Hematopoietic multipotent progenitor cell treated with erythropoietin and hydrocortisone succinate and interleukin-3 and kit ligand, for 15 days (in vitro differentiated cells): ENCODE results near the gene BRD3.

Experiments used
- DNase-seq: peaks from one replicate; pipeline ENCODE4 v3.0.0-alpha.2; 2015; ENCODE audit warnings: low spot score

The BRD3 gene

DNA sequence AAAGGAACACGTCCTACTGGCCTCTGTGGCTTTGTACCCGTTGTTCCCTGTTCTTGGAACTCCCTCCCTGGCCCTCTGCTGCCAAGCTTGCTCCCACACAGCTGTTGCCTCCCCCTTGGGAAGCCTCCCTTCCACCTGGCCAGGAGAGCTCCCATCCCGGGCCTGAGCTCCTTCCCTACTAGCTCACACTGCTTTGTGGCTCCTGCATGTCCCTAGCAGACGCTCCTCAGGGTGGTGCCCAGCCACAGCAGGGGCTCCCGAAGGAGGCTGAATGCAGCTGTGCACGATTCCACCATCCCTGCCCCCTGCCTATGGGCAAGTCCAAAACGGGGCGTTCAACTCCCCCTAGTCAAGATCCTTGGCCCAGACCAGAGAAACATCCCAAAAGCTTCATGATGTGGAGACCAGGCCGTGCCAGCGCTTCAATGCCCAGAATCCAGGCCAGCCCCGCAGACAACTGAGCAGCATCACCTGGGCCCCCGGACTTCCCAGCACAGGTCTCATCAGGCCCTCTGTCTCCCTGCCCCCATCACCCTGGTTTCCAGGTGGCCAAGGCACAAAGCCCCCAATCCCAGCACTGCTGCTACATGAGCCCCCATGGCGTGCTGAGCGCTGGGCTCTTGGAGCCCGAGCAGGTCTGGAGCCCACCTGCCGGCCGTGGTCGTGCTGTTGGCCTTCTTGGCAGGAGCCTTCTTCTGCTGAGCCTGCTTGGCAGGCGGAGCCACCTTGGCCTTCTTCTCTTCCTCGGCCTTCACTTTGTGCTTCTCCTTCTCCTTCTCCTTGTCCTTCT, 28.2 kb downstream of the BRD3 start:
- no peak for DNase-seq

DNA sequence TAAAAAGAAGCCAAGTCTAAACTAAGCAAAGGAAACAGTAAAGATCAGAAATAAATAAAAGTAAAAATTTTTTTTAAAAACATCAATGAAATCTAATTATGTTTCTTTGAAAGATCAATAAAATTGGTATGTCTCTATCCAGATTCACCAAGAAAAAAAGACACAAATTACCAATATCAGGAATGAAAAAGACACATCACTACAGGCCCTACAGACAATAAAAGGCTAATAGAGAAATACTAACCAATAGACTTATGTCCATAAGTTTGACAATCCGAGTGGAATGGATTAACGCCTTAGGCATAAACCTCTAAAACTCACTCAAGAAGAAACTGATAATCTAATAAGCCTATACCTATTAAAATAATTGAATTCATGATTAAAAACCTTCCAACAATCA, 30.2 kb downstream of the BRD3 start:
- DNase-seq, result no peak

DNA sequence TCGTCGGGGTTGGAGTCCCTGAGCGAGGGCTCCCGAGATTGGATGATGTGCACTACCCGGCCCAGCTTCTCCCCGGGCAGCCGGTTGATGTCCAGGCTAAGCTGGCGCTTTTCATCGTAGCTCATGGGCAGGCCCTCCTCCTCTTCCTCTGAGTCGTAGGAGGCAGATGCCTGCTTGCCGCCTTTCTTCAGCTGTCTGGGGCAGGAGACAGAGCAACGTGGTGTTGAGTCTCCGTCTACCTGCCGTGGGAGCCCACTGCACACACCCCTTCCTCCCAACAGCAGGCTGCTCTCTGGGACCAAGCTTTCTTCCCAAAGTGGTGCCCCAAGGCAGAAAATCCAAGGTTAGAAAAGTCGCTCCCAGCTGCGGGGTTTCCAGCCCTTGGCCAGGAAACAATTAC, 31.7 kb downstream of the BRD3 start:
- no peak for DNase-seq

DNA sequence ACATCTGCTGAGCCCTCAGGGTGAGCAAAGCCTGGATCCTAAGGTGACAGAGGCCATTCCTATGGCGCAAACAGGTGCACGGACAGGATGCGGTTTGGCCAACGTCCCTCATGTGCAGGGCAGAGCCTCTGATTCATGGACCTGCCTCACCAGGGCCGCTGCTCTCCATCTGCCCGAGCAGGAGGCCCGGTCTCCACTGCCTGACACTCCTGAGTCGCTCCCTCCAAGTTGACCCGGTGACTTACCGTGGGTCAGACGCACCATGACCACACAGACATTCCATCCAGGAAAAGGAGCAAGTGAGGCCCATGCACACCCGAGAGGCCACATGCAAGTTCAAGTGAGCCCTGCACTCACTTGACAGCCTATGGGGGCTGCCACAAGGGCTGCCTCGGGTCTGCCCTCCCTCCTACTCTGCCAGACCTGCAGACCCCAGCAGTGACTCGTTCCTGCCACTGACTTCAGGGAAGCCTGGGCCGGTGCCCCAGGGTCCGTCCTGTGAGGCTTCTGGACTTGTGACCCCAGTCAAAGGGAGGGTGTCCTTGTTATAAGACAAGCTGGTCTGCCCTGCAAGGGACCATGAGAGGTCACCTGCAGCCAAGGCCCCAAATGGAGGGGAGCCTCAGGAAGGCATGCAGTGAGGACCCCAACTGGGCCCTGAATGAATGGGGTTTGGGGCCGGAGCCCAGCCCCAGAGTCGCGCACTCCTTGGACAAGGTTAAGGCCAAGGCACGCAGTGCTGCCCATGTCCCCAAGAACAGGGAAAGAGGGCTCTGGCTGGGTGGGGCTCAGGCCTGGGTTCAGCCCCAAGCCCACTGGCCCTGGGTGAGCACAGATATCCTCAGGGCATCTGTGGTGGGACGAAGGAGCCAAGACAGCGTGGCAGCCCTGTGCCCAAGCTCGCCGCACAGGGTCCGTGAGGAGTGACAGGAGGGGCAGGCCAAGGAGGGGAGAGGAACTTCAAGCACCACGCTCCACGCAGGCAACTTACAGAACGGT, 32.5 kb downstream of the BRD3 start:
- DNase-seq, result no peak

DNA sequence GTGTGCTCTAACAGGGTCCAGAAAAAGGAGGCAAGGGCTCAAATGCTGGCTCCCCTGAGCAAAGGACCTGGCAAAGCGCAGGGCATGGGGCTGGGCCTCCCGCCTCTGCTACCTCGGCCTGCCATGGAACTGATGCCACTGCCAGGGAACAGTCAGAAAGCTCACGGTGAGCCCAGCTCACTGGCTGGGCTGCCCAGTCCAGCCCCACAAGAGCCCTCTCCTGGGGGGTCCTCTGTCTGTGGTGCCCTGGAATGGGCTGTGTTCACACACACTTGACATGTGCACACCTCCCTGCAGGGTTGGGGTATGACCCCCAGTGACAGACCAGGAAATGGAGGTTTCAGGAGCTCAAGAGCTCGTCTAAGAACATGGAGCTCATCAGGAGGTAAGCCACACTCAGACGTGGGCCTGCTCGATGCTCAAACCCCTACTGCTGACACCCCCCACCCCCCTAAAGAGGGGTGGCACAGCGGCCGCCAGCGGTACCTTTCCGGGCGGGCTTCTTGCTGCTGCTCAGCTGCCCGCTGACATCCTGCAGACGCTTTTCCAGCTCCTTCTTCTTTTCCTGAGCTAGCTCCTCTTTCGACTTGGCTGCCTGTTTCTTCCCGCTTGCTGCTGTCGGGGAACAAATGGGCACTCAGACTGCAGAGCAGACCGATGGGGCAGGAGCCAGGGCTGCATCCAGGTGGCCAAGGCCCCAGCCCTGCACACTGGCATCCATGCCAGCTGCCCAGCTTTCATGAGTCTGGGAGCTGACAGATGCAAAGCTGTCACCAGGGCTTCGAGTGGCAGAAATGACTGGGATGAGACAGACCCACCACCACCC, 33.4 kb downstream of the BRD3 start:
- DNase-seq, result no peak

DNA sequence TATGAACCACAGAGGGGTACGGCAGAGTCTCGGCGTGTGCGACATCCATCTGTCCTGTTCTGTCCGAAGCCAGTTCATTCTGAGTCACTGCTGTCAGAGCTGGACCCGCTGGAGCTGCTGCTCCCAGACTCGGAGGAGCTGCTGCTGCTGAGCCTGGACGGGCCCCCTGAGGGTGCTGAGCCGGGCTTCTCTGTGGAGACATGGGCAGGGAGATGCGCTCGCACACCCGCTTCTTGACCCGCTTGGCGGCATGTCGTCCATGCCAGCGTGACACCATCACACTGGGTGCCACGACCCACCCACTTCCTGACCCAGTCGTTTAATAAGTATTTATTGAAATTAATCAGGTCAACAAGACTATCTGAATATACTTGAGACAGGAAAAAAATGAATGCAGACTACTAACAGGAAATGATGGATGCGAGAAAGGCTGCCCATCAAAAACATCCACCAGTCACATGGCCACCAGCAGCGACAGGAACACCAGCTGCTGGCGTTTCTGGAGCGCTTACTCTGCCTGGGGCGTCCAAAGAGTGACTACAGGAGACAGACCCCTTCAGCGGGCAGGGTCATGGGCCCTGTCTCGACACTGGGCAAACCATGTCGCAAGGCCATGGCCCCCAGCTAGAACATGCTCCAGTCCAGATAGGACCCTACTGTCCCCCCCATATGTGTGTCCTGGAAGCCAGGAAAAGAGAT, 34.2 kb downstream of the BRD3 start:
- DNase-seq, result no peak

DNA sequence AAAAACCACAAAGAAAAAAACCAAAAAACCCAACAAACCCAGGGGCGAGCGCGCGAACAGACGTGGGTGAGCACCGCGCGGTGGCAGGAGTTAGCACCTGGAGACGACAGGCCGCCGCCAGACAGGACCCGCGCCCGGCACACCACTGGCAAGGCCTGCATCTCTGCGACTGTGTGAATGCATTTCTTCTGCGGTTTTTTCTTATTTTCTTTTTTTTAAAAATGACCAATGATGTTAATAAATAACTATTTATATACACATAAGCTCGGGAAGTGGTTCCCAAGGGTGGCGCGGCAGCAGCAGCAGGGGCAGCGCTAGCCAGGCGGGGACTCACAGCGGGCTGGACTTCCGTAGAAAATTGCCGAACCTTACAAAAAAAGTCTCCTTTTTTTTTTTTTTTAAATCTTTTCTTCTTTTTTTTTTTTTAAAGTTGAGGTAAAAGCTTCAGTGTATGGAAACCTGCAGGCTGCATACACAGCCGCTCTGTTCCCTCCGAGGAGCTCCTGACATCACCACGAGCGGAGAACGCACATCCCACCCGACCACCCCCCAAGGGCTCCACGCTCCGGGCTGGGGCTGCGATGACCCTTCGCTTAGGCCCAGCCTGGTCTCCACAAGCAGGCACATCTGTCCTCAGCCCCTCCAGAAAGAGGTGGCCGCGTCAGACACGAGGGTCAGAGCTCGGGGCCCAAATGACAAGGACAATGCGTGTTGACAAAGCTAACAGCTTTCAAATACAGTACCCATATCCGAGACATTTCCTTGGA, 35.2 kb downstream of the BRD3 start:
- no peak for DNase-seq

DNA sequence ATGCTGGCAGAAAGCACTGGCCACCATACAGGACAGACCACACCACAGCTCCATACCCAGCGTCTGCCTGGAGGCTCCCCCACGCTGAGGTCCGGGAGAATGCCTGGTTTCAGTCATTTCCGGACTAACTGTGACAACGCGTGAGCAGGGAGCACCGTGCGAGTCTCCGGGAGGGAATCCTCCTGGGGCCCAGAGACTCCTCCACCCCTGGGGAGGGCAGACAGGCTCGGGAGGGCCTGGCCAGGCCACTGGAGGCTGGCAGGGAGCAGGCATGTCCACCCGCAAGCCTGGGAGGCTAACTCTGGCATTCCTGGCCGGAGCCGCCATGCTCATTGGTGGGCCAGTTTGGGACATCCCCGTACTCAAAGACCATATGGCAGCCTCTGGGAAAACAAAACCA, 36.0 kb downstream of the BRD3 start:
- no peak for DNase-seq

DNA sequence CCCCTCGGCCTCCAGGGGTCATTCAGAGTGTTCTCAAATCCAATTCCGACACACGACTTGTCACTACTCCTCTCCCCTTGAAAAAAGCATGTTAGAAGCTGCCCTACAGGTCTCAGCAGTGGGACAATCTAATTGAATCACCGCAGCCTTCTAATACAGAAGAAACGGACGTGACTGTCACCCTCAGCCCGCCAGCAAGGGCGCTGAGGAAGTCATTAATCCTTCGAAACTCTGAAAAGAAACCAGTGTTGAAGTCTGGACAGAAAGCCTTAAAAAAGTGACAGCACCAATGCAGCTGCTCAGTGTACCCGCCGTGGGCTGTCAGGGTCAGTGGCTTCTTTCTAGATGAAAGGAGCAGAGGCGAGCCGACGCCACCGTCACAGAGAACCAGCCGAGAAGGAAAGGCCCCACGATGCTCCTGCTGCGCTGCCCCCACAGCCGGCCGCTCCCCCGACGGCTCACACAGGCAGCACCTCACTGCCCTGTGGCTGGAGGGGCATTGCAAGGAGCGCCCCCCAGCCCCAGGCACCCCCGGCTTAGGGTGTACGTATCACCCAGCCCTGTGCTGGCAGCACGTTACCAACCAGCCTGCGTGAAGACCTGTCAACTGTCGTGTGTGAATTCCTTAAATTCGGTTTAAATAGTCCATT, 36.9 kb downstream of the BRD3 start:
- no peak for DNase-seq

DNA sequence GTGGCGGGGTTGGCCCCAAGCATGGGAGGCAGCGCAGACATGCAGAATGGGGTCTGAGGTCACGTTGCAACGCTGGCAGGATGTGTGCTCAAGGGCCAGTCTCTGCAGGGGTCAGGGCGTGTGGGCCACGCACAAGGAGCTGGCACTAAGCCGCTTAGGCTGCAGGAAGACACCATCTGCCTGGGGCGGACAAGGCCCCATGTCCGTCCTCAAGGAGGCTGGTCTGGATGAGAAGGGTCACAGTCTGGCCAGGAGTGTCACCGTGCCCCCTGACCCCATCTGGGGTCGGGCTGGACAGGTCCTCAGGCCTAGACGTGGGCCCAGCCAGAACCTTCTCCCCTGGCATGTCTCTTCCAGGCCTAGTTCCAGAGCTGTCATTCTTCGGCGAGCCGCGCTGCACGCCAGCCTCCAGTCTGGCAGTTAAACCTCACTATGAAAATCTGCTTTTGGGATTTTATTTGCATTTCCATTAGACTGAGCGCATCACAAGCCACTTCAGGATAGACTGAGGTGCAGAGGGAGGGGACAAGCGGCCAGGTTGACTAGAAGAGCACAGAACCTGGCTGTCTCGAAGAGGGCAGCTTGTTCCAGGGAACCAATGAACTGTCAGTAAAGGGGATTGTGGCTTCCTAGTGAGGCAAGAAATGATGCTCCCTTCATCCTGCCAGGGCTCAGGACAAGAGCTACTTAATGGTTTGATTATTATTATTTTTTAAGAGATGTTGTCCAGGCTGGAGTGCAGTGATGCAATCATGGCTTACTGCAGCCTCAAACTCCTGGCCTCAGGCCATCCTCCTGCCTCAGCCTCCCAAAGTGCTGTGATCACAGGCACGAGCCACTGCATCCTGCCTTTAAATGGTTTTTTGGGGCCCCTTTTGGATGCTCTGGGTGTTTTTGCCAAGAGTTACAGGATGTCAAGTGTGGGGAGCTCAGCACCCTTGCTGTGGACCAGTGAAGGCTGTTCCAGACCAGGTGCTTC, 38.3 kb downstream of the BRD3 start:
- no peak for DNase-seq

DNA sequence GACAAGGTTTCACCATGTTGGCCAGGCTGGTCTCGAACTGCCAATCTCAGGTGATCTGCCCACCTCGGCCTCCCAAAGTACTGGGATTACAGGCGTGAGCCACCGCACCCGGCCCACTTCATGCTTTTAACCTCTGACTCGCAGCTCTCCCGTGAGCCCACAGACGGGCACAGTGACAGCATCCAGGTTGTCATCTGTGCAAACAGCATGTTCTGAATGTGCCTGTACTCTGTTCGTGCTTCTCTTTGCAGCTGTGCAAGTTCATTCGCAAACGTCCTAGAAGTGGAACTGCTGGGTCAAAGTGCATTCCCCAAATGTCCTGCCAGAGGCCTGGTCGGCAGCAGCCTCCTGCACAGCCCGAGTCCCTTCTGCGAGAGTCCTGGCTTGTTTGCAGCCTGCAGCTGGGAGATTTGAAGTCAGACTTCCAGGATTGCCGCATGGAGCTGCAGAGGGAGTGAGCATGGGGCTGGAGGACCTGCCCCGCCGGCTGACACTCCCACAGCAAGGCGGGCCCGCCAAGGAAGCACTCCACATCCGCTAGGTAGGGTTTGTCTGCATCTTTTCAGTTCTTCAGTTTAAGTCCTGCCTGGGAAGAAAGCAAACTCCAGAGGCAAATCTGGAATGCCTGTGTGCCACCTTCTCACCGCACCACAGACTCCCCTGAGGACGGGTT, 39.1 kb downstream of the BRD3 start:
- no peak for DNase-seq

DNA sequence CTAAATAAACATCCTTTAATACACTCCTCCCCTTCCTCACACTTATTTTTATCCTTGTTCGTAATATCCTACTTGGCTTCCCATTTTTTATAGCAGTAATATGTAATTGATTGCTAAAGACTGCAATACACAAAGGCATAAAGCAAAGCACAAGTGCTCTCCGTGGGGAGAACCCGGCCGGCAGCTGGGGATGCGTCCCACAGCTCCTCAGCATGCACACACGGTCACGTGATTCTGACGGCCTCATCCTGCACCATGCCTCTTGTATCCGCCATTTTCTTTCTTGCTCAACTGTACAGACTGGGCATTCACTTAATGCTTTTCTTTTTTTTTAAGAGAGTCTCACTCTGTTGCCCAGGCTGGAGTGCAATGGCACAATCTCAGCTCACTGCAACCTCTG, 39.8 kb downstream of the BRD3 start:
- no peak for DNase-seq

DNA sequence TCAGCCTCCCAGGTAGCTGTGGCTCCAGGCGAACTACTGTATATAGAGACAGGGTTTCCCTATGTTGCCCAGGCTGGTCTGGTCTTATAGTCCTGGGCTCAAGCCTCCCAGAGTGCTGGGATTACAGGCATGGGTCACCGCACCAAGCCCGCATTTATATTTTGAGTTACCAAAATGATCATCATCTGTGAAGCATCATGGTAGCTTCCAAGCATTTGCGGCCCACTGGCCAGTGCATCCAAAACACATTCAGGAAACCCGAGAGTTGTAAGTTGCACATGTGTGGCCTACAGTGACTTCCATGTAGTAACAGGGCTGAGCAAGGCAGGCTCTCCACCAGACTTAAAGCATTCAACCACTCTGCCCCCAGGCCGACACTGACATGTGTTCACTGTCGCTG, 40.3 kb downstream of the BRD3 start:
- DNase-seq, result no peak

DNA sequence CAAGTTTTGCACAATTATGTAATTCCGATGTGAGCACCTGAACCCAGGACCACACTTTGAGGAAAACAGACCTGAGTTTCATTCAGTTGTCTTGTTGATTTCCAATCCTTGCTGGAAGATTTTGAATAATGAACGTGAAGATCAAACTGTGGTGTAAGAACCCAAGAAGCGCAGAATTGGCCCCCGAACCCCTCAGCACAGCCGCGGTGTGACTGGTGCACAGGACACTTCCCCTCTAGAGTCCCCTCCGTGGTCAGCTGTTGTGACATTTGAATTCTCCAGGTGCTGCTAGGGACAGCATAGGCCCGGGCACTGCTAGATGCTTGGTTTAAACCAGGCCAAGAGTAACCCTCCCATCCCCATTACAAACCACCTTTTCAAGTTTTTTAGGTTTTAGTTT, 40.8 kb downstream of the BRD3 start:
- no peak for DNase-seq

DNA sequence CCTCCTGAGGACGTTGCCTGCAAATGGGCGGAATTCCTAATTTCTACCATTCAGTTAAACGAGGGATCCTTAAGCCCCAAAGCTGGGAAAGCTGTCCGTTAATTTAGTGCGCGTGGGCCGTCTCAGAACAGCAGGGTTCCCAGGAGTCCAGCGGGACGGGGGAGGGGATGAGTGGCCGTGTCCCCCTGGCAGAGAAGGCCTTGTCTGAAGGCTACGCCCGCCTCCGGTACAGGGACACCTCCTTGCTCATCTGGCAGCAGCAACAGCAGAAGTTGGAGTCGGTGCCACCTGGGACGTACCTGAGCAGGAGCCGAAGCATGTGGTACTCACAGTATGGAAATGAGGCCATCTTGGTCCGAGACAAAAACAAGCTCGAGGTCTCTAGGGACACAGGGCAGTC, 41.2 kb downstream of the BRD3 start:
- DNase-seq, result no peak

DNA sequence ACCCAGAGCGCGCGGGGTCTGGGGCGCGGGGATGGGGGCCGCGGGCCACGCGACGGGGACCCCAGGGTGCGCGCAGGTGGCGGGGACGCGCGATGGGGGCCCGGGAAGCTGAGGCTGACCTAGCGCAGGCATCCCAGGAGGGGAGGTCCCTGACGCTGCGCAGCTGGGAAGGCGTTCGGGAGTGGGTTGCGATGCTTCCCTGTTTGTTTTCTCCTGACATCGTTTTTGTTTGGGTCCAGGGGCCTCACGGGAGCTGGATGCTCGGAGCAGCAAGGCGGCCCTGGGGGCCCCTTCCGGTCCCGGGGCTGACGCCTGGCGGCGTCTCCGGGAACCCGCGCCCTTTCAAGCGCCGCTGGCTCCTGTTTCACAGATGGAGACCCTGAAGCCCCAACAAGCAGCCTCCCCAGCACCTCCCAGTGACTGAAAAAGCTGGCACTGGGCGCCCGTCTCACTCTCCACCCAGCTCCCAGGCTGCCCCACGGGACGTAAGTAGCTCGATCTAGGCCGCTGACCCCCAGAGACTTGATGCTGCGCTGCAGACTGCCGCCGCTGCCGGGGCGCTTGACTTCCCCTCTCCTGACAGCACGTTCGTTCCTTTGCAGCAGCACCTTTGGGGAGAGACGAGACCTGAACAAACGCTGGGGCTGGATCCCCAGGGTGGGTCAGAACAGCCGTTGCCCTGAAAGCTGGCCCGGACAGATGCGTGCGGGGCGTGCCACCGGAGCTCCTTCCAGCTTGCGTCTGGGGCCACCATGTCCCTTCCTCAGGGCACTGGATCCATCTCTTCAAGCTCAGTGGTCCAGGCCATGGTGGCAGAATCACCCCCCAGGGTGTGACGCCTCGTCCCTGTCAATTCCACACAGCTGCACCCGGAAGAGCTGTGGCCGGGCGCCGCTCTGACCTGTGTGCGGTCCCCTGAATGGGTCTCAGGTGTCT, 42.0 kb downstream of the BRD3 start:
- no peak for DNase-seq

DNA sequence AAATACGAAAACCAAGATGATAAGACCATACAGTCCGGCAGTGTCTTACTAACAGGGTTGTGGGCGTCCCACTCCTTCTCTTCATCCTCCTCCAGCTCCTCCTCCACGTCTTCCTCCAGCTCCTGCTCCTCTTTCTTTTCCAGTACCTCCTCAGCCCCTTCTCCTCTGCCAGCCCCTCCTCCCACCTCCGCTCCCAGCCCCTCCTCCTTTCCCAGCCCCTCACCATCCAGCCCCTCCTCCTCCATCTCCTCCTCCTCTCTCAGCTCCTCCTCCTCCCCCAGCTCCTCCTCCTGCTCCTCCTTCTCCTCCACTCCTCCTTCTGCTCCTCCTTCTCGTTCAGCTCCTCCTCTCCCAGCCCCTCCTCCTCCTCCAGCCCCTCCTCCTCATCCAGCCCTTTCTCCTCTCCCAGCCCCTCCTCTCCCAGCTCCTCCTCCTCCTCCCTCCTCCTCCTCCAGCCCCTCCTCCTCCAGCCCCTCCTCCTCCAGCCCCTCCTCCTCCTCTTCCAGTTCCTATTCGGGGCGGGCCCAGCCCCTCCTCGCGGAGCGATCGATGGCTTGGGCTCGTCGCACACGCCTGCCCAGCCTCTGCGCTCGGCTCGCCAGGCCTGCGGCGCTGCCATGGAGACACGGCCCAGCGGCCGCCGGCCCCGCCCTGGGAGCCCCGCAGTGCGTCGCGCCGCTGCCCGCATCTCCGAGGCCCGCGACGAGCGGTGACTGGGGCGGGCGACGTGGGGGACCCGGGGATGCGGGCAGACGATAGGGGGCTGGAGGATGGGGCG, 42.8 kb downstream of the BRD3 start, which contains the start of gene BRD3OS:
BRD3OS (plus strand) TSS at position 654 of the 778 bp plus-strand sequence. CDS start 1,267 bp downstream, outside the sequence.
- peak; percentile 79 for DNase-seq
